WI38 (cell line): Measurements from ENCODE around the gene MTX1.

Experiments
- H3K4me3 ChIP-seq: 2 replicates; pipeline ENCODE4 v1.5.1; 2011; ENCODE audit warnings: low read depth, mild to moderate bottlenecking, control low read depth, low read length
- TF ChIP-seq, protein P1 (sequence below): IDR thresholded peaks from 2 replicates; pipeline ENCODE4 v1.5.1; 2012; ENCODE audit warnings: low read depth, mild to moderate bottlenecking, control low read depth, low read length

The MTX1 gene

DNA sequence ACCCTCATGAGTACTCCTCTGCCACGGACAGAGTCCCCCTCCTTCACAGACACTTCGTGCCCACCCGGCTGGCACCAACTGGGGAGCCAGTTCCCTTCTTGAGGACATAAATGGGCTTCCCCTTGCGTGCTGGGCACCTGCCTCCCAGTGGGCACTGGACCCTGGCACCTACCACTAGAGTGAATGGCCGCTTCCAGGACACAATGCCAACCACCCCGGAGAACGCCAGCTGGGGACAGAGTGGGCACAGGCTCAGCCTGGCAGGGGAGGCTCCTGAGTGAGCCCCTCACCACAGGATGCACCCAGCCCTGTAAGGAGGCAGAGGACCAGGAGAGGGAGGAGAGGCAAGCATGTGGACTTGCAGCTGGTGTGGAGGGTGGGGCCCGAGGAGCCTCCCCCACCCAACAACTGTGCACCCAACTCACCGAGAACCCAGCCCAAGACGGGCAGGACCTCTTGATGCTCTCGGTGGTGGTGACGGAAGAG is 45.8 kb downstream of the MTX1 start:
- peak overlapping the region; percentile 75 for H3K4me3 ChIP-seq
- TF ChIP-seq, protein P1, sequence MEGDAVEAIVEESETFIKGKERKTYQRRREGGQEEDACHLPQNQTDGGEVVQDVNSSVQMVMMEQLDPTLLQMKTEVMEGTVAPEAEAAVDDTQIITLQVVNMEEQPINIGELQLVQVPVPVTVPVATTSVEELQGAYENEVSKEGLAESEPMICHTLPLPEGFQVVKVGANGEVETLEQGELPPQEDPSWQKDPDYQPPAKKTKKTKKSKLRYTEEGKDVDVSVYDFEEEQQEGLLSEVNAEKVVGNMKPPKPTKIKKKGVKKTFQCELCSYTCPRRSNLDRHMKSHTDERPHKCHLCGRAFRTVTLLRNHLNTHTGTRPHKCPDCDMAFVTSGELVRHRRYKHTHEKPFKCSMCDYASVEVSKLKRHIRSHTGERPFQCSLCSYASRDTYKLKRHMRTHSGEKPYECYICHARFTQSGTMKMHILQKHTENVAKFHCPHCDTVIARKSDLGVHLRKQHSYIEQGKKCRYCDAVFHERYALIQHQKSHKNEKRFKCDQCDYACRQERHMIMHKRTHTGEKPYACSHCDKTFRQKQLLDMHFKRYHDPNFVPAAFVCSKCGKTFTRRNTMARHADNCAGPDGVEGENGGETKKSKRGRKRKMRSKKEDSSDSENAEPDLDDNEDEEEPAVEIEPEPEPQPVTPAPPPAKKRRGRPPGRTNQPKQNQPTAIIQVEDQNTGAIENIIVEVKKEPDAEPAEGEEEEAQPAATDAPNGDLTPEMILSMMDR = no peak

DNA sequence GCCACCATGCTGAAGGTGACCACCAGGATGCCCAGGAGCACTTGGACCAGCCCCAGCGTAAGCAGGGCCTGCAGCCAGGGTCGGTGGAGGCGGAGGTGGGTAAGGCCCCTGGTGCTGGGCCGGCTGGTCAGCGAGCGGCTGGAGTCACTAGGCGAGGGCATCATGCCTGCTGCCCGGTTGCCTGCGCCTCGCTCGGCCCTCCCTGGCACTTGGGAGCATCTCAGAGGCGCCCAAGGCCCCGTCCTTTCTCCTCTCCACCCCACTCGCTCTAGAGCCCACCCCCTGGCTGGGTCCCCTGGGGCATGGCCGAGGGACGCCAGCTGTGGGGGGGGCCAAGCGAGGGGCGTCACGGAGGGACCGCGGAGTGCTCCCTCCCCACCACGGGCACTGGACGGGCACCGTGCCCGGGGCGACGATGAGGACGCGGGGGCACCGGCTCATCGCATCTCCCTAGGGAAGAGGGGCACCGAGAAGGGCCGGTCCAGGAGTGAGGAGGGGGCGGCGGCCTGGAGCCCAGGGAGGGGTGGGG is 46.3 kb downstream of the MTX1 start:
- TF ChIP-seq, protein P1 = no peak
- peak overlapping the region; percentile 75 for H3K4me3 ChIP-seq

- peak within 1 kb of the TSS; percentile 75 for H3K4me3 ChIP-seq
- TF ChIP-seq, protein P1 = no peak
These were observed 46.9 kb downstream of the MTX1 start, which contains the start of gene ENTREP3 for GRCh38 chr1:155255243-155256007. TSS of gene ENTREP3 (minus strand) at chr1:155255483. CDS start at chr1:155254877, 606 bp downstream.

DNA sequence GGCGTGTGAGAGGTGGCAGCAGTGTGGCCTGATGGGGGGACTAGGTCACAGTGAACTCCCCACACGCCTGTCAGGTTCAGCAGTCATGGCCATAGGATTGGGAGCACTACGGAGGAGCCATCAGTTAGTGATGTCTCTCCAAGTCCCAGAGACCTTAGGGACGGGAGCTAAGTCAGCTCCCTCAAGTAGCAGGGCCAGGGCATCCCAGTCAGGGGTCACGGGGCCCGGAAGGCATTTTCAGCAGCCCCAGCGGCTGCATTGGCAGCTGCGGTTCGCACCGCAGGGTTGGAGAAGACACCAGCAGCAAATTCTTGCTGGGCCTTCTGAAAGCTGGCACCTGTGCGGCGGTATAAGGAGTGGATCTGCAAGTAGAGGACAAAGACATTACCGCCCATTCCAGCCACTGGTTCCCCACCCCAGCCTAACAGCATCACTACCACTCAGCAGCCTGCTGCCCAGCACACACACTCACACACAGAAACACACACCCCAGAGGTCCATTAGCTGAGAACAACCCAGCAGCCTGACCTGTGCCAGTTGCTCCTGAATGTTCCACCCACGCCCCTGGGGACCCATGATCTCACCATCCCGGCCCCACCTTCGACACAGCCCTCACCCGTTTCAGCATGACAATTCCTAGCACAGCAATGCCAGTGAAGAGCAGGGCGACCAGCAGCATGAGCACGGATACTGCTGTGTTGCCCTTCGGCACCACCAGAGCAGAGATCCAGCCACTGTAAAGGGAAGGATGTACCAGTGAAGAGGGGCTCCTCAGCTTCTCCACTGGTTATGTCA is 47.8 kb downstream of the MTX1 start:
- TF ChIP-seq, protein P1 = no peak
- H3K4me3 ChIP-seq = peak overlapping the region; percentile 75

DNA sequence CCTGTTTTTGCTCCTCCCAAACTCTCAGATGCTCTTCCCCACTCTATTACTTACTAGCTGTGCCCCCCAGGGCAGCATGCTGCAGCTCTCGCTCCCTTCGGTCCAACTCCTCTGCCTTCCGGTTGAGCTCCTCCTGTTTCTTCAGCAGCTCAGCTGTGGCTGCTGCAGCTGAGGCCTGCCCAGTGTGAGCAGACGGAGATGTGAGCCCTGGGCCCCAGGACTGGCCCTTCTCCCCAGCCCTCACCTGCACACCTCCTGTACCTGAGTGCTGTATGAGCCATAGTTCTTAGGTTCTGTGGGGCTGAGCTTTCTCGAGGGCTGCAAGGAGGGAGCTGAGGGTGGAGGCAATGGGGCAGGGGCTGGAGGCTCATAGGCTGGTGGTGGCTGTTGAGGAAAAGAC is 51.8 kb downstream of the MTX1 start:
- no peak overlapping the region for H3K4me3 ChIP-seq

GRCh38 chr1:155261493-155261851 is 53.0 kb downstream of the MTX1 start:
- TF ChIP-seq, protein P1 = no peak

More for the DNA sequence above, 51.8 kb downstream of the MTX1 start:
- TF ChIP-seq, protein P1 = no peak

More at GRCh38 chr1:155261493-155261851, 53.0 kb downstream of the MTX1 start:
- peak overlapping the region; percentile 89 for H3K4me3 ChIP-seq
